HUDEP-2 (cell line): Measurements from ENCODE around the gene SNX22.
A peak's percentile ranks its signal among the peaks of the same experiment; 100 is the strongest.

Experiments
- DNase-seq, 76 experiments: peaks; one replicate each; lab custom pipeline; 2025; ENCODE audit not compliant: unreplicated experiment in 76 of 76; lab: John Stamatoyannopoulos, UW

Gene SNX22

DNA sequence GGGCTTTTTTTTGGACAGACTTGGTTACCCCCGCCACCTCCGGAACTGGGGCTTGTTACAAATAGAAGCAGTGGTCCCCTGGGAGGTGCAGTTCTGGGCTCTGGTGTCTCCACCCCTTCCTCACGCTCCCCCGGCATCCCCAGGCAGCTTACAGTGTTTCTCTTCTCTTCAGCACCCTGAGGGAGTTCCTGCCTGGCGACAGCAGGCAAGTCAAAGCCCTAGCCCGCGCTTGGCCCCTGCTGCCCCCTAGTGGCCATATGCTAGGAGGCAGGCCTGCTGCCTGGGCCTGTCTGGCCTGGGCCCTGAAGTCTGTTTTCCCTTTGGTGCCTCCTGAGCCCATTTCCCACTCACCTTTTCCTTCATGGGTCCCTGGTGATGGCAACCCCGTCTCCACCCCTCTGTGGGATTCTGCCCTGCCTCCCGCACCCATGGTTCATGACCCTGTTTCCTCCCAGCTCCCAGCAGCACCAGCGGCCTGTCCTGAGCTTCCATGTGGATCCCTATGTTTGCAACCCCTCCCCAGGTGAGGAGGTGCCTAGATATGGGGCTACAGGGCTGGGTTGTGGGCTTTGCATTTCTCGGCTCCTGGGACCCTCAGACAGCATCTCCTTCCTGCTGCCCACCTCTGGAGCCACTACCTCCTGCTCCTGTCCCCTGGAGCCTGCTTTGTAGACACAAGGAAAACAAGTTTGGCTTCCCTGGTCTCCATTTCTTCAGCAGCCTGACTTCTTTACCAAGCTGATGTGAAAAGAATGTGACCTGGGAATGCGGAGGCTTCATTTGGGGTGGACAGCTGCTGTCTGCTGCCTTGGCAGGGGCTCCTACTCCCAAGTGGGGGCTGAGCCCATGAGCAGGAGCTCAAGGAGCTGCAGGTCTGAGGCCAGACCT, 2.2 kb downstream of the SNX22 start:
- peak in 74 of 76 experiments; percentile 28 to 94 (median 82) for DNase-seq

DNA sequence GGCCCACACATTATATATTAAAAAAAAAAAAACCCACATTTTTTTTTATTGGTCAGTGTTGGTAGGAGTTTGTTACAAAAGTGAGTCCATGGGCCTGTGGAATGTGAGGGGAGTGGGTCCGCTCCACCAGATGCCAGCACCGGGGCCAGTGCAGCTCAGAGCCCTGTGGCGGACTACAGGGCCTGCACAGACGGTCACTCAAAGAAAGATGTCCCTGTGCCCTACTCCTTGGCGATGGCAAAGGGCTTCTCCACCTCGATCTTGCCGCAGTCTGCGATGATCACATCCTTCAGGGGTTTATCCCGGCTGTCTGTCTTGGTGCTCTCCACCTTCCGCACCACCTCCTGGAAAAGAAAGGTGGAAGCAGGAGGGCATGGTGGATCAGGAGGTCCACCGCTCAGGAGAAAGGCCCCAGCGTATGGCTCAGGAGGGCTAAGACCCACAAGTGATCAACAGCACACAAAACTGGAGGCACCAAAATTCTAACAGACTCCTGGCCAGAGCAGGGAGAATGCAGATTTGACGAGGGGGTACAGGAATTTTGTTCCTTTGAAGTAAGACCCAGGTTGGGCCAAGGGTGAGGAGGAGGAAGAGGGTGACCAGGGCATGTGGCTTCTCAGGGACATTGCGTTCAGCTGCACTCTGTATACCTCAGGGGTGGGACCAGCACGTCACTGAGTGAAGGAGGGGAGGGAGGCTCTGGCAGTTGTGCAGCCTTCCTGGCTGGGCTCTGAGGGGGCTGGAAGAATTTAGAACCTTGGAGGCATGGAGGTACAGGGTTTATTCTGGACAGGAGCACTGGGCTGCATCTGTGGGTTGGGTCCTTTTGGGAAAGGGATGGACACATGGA, 4.5 kb downstream of the SNX22 start:
- no peak for DNase-seq

DNA sequence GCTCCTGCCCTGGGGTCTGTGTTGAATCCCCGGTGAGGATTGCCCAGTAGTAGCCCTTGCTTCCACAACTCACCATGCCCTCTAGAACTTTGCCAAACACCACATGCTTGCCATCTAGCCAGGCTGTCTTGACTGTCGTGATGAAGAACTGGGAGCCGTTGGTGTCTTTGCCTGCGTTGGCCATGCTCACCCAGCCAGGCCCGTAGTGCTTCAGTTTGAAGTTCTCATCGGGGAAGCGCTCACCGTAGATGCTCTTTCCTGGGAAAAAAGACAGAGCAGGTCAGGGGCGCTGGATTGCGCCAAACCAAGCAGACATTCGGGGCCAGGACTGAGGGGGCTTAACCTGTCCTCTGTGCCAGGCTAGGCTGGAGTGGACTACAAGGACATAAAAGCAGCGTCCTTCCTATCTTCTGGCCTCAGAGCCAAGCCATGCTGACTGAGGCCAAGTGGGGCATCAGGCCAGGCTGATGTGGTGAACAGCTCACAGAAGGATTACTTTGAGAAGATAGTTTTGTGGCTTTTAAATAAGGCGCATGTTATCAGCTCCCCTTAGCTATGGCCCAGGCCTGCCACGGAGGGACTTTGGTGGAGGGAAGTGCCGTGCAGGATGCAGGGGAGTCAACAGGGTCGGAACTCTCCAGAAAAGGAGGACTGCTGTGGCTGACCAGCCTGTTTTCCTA, 5.3 kb downstream of the SNX22 start:
- DNase-seq = peak in 5 of 76 experiments; percentile 7 to 39 (median 25)

DNA sequence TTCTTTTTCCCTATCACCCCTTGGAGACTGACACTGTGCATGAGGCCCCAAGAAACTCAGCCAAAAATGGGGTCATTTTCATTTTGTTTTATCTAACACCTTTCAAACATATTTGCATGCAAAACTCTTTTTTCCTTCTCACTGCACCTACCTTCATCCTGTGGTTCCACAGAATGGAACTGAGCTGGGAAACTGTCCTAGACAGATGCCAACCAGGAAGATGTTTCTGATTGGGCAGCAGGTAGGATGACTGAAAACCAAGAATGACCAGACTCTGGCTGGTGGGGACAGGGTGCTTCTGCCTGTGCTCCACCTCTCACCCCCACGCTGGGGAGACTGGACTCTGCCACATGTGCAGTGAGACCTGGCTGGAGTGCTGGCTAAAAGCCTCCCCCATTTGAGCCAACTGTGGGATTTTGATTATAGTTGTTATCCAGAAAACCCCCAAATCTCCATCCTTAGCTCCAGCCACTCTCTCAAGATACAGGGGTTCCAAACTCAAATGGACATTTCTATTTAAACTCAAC, 6.1 kb downstream of the SNX22 start:
- no peak for DNase-seq

DNA sequence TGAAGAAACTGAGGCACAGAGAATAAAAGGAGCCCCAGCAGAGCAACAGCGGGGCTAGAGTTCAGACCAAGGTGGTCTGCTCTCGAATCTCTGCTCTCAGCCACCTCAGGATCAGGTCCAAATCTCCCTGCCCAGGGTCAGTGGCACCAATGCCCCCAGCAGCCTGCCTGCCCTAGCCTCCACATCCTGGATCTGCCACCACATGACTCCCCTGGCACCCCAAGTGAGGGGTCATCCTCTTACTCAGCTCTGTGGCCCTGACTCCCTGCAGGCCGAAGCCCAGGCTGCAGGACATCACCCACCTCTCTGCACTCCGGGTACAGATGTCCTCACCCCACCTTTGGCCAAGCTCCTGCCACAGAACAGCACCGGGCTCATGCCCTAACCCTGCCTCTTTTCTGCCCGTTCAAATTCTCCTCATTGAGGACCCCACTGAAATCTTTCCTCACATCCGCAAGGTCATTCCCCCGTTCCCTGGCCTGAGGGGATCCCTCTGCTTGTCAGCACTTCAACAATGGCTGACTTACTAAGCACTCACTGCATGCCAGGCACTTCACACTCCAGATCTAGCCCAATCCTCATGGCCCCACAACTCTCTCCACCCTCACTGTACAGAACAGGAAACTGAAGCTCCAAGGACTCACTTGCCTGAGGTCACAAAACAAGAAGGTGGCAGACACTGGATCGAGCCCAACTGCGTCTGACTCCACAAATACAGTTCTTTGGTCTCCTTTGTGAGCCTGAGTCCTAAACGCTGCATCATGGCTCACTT, 7.0 kb downstream of the SNX22 start:
- no peak for DNase-seq

DNA sequence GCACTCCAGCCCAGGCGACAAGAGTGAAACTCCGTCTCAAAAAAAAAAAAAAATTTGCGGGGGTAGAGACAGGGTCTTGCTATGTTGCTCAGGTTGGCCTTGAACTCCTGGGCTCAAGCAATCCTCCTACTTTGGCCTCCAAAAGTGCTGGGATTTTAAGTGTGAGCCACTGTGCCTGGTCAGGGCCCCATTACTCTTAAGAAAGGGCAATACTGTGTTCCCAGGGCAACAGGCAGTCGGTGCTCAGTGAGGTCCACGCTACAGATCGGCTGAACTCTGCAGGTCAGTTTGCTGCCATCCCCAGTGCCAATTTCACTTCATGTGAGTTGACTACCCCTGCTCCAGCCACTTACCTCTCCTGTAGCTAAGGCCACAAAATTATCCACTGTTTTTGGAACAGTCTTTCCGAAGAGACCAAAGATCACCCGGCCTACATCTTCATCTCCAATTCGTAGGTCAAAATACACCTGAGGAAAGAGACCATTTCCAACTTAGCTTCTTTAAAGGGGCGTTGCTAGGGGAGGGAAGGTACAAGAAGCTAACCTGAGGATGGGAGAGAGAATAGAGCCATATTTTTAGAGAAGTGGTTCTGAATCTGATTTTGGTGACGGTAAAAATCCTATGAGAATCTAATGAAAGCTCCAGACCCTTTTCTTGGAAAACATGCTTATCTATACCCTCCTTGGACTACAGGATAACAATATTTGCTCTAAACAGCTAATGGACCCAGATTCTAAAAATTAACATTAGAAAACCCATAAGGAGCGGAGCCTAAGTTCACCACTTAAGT, 10.4 kb downstream of the SNX22 start:
- DNase-seq = no peak

DNA sequence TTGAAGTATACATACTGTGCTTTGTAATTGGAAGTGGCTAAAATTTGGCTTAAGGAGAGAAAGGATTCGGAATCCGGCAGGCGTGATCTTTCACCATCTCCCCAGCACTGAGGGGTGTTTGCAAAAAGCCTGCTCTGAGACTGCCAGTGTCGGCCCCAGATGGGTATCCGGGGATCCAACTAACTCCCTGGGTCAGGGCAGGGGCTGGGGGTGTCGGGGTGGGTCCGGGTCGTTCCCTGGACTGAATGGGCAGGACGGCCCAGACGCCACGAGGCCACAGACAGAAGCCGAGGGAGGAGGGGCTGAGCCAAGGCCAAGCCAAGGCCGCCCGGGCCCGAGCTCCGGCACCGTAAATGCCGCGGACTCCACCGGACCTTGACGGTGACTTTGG, 10.9 kb downstream of the SNX22 start:
- peak in 4 of 76 experiments; percentile 47 to 62 (median 50) for DNase-seq

DNA sequence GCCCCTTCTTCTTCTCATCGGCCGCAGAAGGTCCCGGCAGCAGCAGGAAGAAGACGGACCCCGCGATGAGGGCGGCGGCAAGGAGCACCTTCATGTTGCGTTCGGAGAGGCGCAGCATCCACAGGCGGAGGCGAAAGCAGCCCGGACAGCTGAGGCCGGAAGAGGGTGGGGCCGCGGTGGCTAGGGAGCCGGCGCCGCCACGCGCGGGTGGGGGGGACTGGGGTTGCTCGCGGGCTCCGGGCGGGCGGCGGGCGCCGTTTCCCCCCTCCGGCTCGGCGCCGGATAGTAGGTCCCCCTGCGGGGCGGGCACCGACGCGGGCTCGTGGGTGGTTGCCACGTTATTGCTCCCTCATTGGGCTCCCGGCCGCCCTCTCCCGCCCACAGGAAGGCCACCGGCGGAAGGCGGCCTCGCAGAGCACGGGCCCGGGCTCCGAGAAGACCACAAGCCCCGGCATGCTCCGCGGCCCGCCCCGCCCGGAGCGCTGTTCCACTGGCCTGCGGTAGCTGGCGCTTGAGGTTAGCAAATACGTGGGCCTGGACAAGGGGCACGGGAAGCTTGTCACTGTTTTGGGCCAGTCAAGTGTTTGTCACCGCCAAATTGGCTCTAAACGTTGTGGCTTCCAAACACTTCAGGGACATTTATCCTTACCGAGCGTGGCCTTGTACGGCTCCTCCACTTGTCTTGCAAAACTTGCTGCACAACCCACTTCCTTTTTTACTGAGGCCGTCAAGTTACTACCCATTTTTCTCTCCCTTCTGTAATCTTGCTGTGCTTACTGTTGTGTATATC, 11.5 kb downstream of the SNX22 start, which contains the start of gene PPIB:
TSS of gene PPIB (minus strand) at position 154 of the 790 bp plus-strand sequence. CDS start at position 118, 36 bp downstream.
- peak in 75 of 76 experiments; percentile 60 to 98 (median 95) for DNase-seq

DNA sequence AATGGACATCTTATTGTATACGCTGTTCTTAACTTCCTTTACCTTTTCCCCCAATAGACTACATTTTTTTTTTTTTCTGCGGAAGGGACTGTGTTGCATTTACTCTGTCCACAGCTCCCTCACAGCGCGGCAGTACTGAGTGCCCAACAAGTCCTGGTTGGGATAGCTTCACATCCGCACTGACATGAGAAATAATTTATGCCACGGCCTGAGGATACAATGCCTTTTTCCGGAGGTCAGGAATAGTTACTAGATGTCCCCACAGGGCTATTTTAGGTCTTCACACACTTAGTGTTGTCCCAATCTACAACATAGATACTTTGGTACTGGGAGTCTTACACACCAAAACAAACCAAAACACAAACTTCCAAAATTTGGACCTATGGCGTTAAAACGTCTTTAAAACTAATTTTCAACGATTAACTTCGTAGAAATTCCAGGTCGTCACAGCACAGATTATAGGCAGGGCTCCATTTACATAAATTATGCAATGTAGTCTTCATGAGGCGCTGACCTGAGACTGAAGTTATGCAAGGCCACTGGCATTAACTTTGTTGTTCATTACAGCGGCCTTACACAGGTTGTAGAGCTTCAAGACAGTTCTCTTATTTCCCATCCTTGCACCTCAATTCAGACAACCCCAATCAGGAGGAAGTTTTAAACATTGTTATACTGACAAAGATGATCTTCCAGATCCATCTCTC, 12.3 kb downstream of the SNX22 start:
- DNase-seq = peak in 7 of 76 experiments; percentile 5 to 45 (median 24)

DNA sequence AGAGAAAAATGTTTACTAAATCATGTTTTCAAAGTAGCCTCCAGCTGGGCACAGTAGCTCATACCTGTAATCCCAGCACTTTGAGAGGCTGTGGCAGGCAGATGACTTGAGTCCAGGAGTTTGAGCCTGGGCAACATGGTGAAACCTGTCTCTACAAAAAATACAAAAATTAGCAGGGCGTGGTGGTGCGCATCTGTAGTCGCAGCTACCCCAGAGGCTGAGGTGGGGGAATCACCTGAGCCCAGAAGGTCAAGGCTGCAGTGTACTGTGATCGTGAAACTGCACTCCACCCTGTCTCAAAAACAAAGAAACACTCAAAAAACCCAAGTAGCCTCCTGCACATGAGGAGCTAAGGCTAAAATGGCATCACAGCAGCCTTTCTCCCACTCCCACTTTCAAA, 12.9 kb downstream of the SNX22 start:
- DNase-seq = no peak

DNA sequence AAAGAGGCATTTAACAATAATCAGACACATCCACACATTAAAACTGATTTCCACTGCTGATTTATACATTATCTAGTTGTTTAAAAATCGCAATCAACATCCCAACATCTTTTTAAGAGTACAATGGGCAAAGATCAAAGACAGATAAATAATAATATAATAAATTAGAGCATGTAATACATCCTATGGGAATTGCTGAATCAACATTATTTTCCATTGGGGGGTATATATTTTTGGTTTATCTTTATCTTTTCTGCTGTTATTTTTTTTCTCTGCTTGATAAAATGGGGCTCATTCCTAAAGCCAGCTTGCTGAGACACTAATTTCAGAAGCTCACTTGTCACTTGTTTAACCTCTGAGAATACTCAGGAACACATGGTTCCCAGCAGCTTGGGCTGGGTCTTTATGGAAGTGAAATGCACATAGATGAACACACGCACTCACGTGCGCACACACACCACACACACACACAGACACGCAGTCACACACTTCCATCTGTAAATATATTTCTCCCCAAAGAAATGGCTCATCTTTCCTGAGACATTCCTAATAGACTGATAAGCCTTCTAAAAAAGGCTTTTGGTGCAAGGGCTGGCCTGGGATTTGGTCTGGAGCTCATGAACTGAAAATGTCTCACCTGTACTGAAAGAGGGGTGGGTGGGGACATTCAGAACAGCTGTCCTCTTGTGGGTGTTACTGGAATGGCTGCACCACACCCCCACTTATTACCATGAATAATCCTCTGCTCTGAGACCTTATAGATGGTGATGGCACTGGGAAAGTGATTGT, 14.8 kb downstream of the SNX22 start:
- DNase-seq = no peak

DNA sequence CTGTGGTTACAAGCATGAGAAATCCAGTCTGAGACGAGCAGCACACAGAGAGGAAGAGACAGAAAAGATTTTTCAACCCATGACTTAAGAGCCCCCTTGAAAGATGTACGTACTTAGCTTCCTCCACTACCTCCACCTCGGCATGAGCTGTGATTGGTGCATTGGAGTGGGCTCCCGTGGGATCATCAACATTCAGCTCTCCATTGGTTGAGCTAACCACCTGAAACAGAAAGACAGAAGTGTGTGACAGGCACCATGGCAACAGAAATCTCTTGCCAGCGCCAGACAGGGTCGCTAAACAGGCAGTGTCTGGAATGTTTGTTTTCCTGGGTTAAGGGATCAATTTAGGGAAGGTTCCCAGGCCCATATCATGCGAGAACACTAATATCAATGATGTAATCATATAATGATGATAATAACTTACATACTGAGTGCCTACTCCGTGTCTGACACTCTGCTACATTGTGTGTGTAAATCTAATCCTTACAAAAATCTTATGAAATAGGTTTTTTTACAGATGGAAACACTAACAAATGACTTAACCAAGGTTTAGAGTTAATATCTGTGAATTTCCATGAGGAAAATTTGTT, 28.8 kb downstream of the SNX22 start:
- no peak for DNase-seq

DNA sequence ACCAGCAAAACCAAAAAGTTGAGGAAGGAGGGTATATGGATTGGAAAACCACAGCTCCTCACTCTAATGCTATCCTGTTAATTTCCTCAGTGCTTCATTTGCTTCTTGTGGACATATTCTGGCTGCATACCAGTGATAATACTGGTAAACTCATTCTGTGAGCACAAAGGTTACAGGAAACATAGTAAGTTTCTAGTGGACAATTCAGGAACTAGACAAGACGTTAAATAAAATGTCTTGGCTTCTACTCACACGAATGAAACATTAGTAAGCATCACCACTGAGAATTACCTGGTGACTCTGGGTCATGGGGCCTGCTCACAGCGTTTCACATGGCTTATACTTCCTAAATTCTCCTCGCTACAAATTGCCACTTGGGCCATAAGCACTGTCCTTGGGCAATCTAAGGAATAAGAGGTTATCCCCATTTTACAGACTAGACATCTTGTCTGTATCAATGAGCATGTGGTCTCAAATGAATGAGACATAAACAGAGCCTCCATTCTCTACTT, 31.4 kb downstream of the SNX22 start:
- DNase-seq = no peak

DNA sequence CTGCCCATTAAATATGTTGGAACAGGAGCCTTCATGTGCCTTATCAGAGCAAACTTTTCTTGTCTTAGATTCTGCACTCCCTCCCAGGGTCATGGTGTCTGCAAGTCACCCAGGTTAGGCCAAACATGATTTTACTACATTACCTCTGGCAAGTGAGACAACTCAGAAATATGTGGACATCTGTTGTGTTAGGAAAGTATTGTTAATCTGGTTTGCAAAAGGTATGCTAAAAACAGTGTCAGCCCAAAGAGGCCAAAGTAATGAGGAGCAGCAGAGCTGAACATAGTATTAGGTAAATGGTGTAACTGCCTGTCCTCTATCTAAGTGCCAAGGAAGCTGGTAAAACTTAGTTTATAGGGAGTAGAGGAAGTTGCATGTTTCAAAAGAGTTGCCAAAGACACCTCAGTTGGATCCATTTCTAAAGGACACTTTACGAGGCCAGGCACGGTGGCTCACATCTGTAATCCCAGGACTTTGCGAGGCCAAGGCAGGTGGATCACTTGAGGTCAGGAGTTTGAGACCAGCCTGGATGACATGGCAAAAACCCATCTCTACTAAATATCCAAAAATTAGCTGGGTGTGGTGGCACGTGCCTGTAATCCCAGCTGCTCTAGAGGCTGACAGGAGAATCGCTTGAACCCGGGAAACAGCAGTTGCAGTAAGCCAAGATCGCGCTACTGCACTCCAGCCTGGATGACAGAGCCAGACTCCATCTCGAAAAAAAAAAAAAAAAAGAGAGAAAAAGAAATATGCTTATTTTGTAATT, 33.8 kb downstream of the SNX22 start:
- DNase-seq = no peak

DNA sequence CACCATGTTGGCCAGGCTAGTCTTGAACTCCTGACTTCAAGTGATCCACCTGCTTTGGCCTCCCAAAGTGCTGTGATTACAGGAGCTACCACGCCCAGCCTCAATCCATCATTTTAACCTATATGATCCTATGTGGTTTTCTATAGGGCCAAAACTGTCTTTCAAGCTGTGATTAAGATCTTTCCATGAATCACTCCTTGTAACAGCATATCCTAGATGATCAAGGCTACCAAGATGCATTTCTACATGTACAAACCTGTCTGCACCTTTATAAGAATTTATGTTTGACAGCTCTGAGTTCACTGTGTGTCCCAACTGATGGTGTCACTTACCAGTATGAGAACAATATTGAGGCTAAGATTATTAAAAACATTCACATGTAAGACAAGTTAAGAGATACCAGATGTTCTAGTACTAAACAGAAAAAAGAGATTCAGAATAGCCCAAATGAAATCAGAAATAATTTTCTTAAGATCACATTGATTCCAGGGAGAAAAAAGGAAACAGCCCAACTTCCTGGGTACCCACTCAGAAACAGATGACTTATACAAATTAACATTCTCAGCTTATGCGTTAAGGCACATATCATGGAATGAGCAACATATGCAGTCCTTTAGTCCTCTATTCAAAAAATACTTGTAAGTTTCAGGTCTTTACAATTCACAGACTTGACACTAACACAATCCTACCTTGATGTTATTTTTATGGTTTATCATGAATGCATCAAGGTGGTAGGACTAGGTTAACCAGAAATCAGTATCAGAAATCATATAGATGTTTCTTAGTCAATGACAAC, 36.1 kb downstream of the SNX22 start:
- DNase-seq = no peak
